Limb (tissue), 2 donors: ENCODE data around the gene GABPB1.
"Not testable (repeated sequence)": the region's sequence is repeated elsewhere in the genome, so short reads cannot be mapped to it uniquely, and the experiment has no call there.

ENCODE experiments used
- DNase-seq, 2 donors: peaks; one replicate each; pipeline ENCODE4 v3.0.0-alpha.2; 2016; ENCODE audit errors: extremely low spot score in 2 of 2

GABPB1 gene

GRCh38 chr15:50354838-50355618 lies at the start of gene GABPB1:
Gene GABPB1, minus strand, starts transcription at chr15:50355198. Its CDS starts 45,400 bp downstream, at chr15:50309798.
- peak; percentile 92 to 95 for DNase-seq

DNA sequence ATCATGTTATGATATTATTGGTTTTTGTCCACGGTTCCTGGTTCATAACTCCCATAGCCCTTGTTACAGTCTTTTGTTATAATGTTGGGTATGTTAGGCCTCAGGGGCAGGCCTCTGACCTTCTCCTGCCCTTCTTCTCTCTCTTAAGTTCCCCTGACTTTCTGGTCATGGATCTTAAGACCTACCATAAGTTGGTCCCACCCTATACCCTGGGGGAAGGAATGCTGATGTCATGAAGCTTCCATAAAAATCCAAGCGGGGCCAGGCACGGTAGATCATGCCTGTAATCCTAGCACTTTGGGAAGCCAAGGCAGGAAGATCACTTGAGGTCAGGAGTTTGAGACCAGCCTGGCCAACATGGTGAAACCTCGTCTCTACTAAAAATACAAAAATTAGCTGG lies 36.6 kb upstream of the GABPB1 start:
- DNase-seq = not testable (repeated sequence)

GRCh38 chr15:50390554-50391264 lies 35.7 kb upstream of the GABPB1 start:
- no peak for DNase-seq

DNA sequence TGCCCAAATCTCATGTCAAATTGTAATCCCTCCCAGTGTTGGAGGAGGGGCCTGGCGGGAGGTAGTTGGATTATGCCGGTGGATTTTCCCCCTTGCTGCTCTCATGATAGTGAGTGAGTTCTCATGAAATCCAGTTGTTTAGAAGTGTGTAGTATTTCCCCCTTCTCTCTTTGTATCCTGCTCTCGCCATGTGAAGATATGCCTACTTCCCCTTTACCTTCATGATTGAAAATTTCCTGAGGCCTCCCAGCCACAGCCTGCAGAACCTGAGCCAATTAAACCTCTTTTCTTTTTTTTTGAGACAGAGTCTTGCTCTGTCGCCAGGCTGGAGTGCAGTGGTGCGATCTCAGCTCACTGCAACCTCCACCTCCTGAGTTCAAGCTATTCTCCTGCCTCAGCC lies 27.4 kb upstream of the GABPB1 start:
- DNase-seq = not testable (repeated sequence)

DNA sequence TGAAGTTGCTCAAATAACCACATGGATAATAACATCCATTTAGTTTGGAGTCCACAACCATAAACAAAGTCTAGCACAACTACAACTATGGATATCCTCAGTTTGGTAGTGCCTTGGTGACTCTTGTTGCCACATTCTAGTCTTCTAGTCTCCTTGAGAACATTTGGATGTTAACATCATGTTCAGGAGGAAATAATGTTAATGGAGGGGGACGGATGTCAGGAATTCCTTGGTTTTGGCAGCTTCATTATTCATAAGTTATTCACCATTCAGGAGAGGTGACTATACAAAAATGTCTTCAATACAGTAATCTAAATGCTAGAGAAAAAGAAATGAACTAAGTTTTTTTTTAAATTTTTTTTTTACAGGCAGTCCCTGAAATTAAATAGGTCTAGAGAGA lies 26.4 kb upstream of the GABPB1 start:
- no peak for DNase-seq

GRCh38 chr15:50380089-50380488 lies 25.1 kb upstream of the GABPB1 start:
- no peak for DNase-seq

GRCh38 chr15:50379413-50379812 lies 24.4 kb upstream of the GABPB1 start:
- not testable (repeated sequence) for DNase-seq

GRCh38 chr15:50378776-50379175 lies 23.8 kb upstream of the GABPB1 start:
- no peak for DNase-seq

- DNase-seq = no peak
Measured at GRCh38 chr15:50377867-50378751, 23.1 kb upstream of the GABPB1 start.

GRCh38 chr15:50369564-50369963 lies 14.6 kb upstream of the GABPB1 start:
- not testable (repeated sequence) for DNase-seq

GRCh38 chr15:50365971-50366370 lies 11.0 kb upstream of the GABPB1 start:
- DNase-seq = no peak

DNA sequence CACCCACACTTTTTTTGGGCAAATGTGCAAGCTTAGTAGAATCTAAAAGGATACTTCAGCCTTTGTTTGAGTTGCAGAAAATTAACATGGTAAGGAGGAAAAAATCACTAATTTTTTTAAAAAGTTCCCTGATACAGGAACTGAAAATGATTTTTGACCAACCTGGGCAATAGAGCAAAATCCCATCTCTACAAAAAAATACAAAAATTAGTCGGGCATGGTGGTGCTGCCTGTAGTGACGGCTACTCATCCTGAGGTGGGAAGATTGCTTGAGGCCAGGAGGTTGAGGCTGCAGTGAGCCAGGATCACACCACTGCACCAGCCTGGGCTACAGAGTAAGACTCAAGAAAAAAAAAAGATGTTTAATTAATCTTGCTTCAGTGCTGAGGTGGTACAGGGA lies 10.6 kb upstream of the GABPB1 start:
- DNase-seq = no peak

- no peak for DNase-seq
Measured at GRCh38 chr15:50363612-50364011, 8.6 kb upstream of the GABPB1 start.

DNA sequence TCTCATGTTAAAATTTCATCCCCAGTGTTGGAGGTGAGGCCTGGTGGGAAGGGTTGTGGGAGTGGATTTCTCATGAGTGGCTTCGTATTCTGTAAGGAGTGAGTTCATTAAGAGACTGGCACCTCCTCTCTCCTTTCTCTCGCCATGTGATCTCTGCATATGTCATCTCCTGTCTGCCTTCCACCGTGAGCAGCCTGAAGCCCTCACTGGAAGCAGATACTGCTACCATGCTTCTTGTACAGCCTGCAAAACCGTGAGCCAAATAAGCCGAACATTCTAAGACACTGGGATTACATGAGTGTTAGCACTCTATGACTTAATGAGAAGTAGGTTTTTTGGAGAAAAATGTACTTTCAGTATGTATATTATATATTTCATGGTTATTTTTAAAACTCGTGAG lies 6.8 kb upstream of the GABPB1 start:
- no peak for DNase-seq

GRCh38 chr15:50358845-50359244 lies 3.8 kb upstream of the GABPB1 start:
- no peak for DNase-seq

GRCh38 chr15:50355980-50356379 lies 982 bp upstream of the GABPB1 start:
- DNase-seq = no peak

DNA sequence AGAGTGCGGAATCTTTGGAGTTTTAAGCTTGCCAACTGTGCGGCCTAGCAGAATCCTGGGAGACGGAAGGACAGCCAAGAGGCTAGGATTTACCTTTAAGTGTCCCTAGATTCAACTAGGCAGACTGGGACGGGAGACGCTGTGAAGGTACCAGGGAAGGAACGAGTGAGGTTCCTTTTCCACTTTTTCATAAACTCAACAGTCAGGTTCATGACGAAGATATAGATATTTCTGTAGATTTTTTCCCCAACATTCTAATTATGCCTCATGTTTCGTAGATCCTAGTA lies 564 bp upstream of the GABPB1 start:
- no peak for DNase-seq

DNA sequence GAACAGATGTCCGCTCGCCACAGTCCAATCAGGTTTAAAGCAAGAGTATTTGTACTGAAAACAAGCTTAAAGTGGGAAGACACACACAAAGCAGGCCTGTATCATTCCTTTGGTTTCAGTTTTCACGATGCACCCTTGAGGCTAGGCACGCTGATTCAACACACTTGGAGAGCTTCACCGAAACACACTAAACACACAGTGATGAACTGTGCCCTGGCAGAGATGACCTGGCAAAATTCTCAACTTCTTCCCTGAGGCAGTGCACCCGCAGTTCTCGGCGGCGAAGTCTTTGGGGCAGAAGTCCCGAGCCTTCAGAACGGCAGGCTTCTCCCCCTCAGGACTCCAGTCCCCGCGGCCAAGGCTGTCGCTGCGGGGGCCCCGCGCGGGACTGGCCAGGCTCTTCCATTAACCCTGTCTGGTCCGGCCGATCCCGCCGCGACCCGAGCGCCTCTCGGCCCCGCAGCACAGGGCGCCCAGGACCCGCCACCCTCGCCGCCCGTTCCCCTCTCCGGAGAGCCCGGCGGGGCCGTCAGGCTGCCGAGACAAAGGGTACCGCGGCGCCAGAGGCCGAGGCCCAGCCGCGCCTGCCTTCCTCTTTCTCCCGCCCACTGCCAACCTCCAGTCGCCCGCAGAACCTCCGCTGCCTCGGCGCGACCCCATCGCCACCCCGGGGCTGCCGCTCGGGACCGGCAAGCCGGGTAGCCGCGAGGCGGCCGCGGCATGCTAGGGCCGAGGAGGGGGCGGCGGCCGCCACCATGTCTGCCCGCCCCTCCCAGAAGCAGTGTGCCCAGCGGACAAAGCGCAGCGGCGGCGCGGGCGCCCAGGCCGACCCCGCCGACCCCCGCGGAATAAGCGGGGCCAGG lies 792 bp downstream of the GABPB1 start:
- peak; percentile 75 to 81 for DNase-seq

GRCh38 chr15:50353251-50353974 lies 1.6 kb downstream of the GABPB1 start:
- DNase-seq = peak in 1 of 2 donors; percentile 14

GRCh38 chr15:50350621-50351020 lies 4.4 kb downstream of the GABPB1 start:
- DNase-seq = no peak
